HG03571 (cell line): ENCODE measurements around the gene APP.
"Not testable (repeated sequence)": the region's sequence is repeated elsewhere in the genome, so short reads cannot be mapped to it uniquely, and the experiment has no call there.

Experiments
- ATAC-seq: cut with Tn5 transposase; IDR thresholded peaks from one replicate; pipeline ENCODE4 v1.9.1; 2021; ENCODE audit not compliant: unreplicated experiment

The APP gene

DNA sequence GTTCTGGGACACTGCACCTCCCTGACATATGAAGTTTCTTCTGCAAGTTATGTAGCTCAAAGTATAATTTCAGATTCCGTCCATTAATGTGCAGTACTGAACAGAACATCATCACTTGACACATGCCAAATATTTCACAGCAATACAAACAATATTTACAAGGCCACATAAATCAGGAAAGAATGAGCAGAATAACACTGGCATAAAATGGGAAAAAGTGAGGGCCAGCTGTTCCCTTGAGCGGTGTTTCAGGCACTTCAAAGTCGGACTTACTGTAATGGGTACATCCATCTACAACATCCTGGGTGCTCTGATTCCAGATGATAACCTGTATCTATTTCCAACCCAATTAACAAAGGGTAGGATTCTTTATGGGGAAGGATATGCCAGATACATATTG, 217.4 kb downstream of the APP start:
- no peak for ATAC-seq

DNA sequence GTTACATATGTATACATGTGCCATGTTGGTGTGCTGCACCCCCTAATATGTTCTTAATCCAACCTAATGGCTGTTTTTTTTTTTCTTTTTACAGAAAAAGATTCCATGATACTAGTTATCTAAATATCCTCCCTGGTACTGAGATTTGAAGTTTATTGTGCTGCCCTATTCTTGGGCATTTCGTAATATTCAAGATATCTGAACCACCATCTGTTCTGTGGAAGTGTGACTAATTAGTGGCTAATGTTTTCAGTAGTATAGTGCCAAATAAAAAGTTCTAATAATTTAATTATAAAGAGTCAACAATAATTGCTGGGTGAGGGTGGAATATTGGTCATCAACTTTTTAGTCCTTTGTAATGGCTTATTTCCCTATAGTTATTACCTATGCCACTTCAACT, 218.3 kb downstream of the APP start:
- ATAC-seq: no peak

DNA sequence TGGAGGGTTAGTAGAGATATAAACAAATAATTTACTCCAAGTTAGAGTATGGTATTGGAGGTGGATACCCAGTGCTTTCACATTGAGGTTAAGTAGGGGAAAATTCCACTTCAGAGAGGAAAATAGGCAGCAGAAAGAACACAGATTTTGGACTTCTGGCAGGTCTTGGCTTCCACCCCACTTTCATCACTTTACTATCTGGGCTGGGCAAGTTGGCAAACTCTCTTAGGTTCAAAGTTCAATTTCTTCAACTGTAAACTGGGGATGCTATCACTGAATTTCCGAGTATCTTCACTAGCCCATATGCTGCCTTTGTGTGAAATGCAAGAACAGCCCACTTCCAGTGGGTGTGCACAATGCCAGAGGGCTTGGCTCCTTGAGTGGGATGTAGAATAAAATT, 220.9 kb downstream of the APP start:
- no peak for ATAC-seq

DNA sequence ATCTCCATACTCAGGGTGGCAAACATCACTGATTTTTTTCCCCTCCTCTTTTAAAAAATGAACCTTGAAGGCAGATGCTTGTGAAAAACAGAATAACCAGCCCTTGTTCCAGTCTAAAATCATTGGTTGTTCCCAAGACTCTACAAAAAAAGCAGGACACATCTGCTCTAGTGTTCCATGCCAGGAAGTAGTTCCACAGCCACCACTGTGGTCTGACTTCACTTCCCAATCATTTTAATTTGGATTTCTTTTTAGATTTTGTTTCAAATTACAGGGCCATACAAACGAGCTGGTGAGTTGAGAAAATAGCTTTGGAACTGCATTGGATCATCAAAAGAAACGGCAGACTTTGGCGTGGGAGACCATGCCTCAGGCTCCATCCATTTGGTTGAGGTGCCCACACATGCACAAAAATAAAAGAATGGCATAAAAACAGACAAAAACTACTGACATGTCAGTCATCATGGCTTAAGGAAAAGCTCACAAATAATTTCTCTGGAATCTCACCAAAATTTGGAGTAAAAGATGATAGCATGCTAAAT, 225.8 kb downstream of the APP start:
- ATAC-seq: no peak

DNA sequence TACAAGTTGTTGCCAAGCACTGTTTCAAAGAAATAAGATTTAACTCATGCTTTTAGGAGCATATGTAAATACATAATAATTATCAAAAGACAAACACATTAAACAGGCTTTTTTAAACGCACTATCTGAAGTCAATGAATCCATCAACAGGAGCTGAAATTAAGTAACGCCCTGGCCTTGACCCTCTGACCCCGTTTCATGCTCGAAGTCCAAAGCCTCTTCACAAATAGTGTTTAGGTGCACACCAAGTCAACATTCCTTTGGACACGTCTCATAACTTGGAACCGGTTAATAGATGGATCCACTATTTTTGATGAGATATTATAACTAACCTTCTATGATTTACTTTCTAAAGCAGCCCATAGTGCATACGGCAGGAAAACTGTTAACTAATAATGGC, 226.5 kb downstream of the APP start:
- ATAC-seq: no peak

DNA sequence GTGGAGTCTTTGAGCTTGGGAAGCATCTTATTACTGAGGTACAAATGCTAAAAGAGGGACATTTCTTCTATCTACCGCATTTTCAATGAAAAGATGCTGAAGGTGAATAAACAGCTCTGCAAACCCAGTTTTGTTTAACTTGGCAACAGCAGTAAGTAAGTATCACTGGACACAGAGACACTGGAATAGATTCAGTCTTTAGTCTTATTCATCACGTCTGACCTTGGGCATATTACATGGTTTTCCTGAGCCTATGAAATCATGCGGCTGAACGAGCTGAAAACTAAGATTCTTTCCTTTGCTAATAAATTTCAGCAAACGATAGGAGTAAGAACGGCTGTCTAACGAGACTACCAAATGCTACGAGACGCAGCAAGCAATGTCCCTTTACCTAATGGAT, 228.4 kb downstream of the APP start:
- ATAC-seq: no peak

DNA sequence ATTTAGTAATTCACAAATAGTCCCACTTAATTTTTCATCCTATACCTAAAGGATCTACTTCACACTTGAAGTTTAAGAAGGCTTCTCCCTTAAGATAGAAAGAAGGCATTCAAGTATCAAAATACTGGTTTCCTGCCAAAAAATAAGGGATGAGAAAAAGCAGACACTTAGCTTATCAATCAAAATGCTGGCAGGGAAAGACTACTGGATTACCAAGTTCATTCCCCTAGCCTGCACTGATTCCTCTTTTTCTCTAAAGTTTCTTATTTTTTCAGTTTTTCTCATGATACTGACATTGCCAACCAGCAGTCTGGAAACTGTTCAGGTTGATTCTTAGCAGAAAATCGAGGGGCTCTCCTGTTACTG, 231.2 kb downstream of the APP start:
- ATAC-seq: no peak

DNA sequence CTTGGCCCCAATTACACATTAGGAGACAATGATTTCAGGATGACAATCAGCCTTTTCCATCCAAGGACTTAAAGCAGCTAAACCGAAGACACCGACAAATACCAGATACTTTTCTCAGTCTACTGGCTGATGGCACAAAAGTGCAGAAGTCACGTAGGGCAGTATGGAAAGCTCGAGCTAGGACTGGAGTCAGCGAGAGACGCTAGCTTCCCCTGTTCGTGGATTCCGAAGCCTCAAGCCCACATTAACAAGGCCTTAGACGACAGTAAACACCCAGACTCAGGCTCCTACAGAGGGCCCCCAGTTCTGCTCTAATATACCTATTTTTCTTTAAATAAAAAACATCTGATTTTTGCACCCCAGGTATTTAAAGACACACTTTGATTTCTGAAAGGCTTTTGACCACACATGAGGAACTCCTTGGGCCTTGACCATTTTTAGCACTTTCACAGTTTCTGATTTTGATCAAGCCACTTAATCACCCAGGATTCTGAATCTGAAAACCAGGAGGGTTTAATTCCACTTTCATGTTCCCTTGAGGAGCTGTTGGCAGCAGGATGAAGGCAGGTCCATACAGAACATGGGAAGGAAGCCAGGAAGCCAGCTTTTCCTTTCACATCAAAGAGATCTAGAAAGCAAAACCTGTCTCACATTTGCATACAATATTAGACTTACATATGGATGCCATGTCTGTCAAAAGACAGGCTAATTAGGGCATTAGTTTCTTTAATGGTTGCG, 231.7 kb downstream of the APP start:
- no peak for ATAC-seq

DNA sequence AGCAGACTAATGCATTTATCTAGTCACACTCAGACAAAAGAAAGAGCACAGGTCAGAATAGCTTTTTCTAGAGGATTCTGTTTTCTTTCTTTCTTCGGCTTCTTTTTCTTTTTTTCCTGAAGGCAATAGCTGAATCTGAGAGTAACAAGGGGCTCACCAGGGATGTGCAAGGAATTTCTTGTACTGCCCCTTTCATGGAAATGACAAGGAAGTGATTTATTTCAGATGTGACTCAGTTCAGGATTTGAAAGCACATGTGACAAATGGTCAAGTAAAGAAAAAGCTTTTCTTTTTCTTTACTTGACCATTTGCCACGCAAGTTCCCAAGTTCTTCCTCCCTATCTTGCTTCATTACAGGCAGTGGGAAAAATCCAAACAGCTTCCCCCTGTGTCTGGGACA, 233.8 kb downstream of the APP start:
- ATAC-seq: no peak

DNA sequence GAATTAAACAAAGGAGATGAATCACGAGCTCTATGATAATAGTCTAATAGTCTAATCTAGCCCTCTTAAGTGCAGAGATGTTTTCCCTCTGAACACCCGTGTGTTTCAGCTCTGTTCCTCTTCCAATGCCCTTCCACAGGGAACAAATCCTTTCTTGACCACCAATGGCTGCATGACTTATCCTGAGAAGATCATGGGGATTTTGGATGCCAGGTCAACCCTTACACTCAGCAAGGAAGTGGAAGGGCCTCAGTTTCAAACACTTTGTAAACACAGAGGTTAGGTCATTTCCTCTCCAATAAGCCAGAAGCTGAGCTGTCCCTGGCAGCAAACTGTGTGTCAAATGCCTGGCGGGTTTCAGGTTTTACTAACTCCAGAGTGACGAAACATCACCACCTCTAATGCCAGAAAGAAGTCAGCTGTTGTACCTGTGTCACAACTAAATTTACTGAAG, 235.8 kb downstream of the APP start:
- no peak for ATAC-seq

DNA sequence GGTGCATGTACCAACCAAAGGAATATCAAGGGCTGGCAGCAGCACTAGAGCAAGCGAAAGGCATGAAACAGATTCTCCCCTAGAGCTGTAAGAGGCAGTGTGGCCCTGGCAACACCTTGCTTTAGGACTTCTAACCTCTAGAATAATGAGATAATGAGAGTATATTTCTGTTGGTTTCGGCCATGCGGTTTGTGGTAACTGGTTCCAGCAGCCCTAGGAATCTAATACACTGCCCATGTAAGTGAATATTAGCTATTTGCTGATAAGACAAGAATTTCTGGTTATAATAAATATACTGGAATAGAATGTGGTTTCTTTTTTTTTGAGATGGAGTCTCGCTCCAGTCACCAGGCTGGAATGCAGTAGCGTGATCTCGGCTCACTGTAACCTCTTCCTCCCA, 236.4 kb downstream of the APP start:
- no peak for ATAC-seq

DNA sequence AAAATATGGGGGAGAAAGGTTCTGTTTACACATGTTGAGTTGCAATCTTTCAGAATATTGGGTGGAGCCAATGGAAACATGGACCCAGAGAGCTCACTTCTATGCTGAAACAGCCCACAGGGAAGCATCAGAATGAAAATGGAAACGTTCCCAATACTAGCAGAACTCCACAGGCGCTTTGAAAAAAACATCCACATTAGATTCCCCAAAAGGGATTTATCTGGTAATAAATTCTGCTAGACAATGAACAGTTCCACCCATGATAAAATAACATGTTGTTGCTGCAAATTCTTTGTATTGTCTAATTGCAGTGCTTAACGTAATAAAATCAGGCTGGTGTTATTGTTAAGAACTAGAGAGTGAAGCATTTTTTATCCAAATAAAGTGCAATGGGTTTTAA, 238.8 kb downstream of the APP start:
- no peak for ATAC-seq

DNA sequence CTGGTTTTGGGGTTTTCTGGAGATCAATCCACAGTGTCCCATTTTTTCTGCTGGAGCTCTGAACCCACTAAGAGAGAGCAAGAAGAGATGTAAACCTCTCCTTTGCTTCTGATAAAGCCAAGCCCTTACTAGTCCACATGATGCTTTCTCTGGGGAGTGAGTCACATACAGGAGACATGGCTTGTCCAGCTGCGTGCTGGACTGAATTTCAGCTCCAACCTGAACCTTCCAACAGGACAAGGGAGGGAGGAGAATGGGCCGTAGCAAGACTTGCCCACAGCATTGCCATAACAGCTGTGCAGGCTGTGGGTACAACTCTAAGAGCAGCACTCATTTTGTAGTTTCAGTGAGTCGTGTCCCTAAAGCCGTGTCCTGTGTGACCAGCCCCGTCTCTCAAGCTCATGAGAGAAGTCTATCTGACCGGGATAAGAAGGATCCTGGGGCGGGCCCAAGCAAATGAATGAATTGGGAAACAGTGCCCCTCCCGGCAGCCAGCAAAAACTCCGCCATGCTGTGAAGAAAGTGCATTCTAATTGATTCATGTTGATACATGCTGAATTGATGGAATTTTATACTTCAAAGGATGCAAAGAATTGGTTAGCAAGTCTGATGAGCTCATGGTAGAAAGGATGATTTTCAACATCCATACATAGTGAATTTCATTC, 240.6 kb downstream of the APP start:
- no peak for ATAC-seq

DNA sequence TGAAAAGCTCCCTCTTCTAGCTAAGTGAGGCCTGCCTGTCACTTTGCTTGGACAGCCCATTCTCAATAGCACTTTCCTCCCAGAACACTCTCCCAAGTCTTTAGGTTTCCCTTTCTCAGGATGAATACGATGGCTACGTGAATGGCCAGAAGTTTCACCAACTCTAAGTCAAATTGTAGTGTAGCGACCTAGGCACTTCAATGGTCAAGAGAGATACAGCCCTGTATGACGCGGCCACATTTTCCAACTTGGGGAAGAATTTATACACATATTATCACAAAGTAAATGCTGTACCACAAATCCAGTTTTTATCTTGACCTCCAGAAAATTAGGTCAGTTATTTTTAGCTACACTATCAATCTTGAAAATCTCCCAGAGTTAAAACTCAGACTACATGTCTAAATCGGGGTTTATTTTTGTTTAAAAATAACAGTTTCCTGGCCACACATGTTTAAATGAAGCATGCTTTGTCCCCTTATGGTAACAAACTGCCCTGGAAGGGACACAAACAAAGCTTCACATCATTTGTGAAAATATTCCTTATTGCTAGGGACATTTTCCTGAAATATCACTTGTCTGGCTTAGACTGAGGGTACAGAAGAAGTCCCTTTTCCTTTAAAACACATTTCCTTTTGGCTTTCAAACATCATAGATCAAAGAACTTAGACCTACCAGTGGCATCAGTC, 243.2 kb downstream of the APP start:
- ATAC-seq: no peak

DNA sequence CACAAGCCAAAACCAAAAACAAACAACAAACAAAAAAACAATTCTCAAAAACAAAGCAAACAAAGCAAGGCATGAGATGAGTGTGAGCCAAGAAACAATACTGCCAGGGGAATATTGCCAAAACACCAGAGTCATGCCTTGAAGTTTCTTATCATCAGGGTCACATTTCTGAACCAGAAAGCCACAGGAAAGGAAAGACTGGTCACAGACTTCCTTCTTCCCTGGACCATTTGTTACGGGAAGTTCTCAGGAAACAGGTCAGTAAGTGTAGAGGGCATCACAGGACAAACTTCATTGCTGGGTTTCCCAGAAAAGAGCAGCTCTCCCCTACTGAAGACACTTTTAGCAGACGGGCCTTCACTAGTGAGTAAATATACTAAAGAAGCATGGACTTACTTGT, 244.6 kb downstream of the APP start:
- ATAC-seq: no peak

DNA sequence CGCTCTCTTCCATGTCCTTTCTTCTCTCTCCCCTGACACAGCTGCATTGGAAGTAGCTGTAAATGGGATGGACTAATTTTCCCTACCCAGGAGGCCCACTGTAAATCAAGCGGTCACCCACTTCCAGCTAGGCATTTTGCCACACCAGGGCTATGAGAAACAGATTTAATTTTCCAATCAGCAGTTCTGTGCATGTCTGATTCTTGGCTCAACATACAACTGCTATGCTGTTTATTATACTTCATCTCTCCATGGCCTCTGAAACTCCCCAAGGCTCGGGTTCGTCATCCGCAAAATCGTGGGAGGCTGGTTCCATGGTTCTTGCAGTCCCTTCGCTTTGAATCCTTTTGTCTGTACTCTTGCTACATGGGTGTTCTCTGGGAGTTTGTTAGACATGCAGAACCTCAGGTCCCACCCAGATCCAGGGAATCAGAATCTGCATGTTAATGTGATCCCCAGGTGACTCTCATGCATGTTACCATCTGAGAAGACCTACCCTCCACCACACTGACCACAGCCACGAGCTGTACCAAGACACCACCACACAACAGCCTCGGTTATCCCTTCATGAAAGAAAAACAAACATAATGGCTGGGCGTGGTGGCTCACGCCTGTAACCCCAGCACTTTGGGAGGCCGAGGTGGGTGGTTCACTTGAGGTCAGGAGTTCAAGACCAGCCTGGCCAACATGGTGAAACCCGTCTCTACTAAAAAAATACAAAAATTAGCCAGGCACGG, 245.3 kb downstream of the APP start:
- ATAC-seq: no peak

DNA sequence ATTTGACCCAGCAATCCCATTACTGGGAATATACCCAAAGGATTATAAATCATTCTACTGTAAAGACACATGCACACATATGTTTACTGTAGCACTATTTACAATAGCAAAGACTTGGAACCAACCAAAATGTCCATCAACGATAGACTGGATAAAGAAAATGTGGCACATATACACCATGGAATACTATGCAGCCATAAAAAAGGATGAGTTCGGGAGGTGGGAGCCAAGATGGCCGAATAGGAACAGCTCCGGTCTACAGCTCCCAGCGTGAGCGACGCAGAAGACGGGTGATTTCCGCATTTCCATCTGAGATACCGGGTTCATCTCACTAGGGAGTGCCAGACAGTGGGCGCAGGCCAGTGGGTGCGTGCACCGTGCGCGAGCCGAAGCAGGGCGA, 252.4 kb downstream of the APP start:
- not testable (repeated sequence) for ATAC-seq

DNA sequence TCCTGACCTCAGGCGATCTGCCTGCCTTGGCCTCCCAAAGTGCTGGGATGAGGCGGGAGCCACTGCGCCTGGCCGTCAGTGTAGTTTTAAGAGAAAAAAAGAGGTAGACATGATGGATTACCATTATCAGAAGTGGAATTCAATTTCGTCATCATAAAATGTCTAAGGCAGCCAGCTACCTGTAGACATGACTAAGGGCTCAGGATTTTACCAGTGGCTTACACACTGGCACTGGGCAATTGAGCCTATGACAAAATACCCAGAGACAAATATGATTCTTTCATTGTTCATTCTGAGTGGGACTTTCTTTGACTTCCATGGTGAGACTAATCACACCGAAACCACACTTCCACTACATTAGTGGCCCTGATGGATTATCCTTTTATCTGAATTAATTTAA, 254.3 kb downstream of the APP start:
- ATAC-seq: no peak

DNA sequence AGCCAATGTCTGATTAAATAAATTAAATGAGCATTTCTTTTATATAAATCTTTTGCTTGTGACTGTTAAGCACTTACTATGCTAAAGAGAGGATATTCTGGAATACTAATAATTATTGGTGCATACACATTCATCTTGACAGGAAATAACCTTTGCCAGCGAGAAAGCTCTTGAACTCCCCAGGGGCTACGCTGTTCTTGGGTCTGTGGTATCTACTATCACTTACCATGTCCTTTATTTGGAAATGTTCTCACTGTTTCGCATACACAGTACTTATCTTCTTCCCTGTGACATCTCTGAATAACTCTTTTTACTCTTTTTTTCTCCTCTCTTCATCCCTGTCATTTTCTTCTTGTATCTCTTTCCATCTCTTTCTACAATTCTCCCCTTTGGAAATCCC, 257.1 kb downstream of the APP start:
- ATAC-seq: peak; percentile 66

DNA sequence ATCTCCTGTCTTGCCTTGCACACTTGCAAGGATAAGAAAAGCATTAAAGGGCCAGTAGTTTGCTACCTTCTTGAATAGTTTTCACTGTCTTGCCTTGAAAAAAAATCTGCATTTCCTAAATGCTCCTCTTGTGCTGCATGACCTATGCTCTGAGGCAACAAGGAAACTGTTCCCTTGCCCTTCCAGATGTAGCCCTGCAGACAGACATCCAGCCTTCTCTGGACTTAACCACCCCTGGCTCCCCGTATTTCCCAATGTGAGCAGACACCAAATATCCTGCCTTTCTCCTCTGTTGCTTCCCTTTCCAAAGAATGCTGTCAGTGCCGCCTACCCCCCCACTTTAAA, 258.2 kb downstream of the APP start:
- ATAC-seq: no peak

DNA sequence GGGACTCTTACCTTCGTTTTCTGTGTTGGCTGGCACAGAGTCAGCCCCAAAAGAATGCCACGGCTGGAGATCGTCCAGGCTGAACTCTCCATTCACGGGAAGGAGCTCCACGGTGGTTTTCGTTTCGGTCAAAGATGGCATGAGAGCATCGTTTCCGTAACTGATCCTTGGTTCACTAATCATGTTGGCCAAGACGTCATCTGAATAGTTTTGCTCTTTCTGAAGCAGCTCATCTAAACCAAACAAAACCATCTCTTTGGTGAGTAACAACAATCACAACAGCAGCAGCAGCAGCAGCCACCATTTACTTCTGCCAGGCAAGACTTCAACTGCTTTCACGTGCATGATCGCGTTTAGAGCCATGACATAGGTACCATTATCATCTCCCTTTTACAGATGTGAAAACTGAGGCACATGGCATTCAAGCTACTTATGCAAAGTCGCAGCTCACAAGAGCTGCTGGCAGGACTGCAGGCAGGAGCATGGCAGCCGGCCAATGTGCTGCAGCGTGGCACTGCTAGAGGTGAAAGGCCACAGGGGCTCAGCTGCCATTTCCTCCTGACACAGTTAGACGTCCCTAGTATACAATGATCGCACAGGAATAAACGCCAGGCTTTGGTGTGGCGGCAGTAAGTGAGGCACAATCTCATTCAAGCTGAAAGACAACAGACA, 258.7 kb downstream of the APP start:
- ATAC-seq: no peak
